Fibroblast of skin of back (primary cell): ENCODE data around the gene GREB1L.
"Not testable (repeated sequence)": the region's sequence is repeated elsewhere in the genome, so short reads cannot be mapped to it uniquely, and the experiment has no call there.

ENCODE experiments used
- DNase-seq: peaks from one replicate; pipeline ENCODE4 v3.0.0-alpha.2; 2013

The GREB1L gene

GRCh38 chr18:21264651-21265050, 22.6 kb downstream of the GREB1L start:
- no peak for DNase-seq

- no peak for DNase-seq
Observed at GRCh38 chr18:21265971-21266673, 24.1 kb downstream of the GREB1L start.

GRCh38 chr18:21267400-21267799, 25.4 kb downstream of the GREB1L start:
- DNase-seq: no peak

GRCh38 chr18:21269349-21269748, 27.3 kb downstream of the GREB1L start:
- no peak for DNase-seq

- peak; percentile 2 for DNase-seq
Observed at GRCh38 chr18:21270453-21270852, 28.4 kb downstream of the GREB1L start.

GRCh38 chr18:21272016-21272579, 30.1 kb downstream of the GREB1L start:
- no peak for DNase-seq

GRCh38 chr18:21273568-21273967, 31.5 kb downstream of the GREB1L start:
- DNase-seq: no peak

- DNase-seq: no peak
Observed at GRCh38 chr18:21275645-21276044, 33.6 kb downstream of the GREB1L start.

- no peak for DNase-seq
Observed at GRCh38 chr18:21277578-21277977, 35.5 kb downstream of the GREB1L start.

- DNase-seq: not testable (repeated sequence)
Observed at GRCh38 chr18:21278218-21278617, 36.2 kb downstream of the GREB1L start.

- no peak for DNase-seq
Observed at GRCh38 chr18:21281603-21282002, 39.6 kb downstream of the GREB1L start.

GRCh38 chr18:21284540-21284939, 42.5 kb downstream of the GREB1L start:
- no peak for DNase-seq

- DNase-seq: no peak
Observed at GRCh38 chr18:21289827-21290226, 47.8 kb downstream of the GREB1L start.

GRCh38 chr18:21291106-21291505, 49.1 kb downstream of the GREB1L start:
- no peak for DNase-seq

- DNase-seq: no peak
Observed at GRCh38 chr18:21293479-21293878, 51.4 kb downstream of the GREB1L start.

- DNase-seq: no peak
Observed at GRCh38 chr18:21295101-21295500, 53.1 kb downstream of the GREB1L start.

GRCh38 chr18:21296045-21296444, 54.0 kb downstream of the GREB1L start:
- no peak for DNase-seq

- DNase-seq: no peak
Observed at GRCh38 chr18:21298351-21298750, 56.3 kb downstream of the GREB1L start.

- DNase-seq: no peak
Observed at GRCh38 chr18:21300035-21300907, 58.2 kb downstream of the GREB1L start.

GRCh38 chr18:21300908-21301200, 58.8 kb downstream of the GREB1L start:
- no peak for DNase-seq

GRCh38 chr18:21303445-21303844, 61.4 kb downstream of the GREB1L start:
- DNase-seq: no peak

GRCh38 chr18:21303895-21304294, 61.9 kb downstream of the GREB1L start:
- no peak for DNase-seq

GRCh38 chr18:21305621-21306020, 63.6 kb downstream of the GREB1L start:
- DNase-seq: no peak

GRCh38 chr18:21306368-21306767, 64.3 kb downstream of the GREB1L start:
- no peak for DNase-seq
